HG02610 (cell line): ENCODE measurements around the gene LRRC46.

Experiments
- ATAC-seq: cut with Tn5 transposase; IDR thresholded peaks from one replicate; pipeline ENCODE4 v1.9.1; 2021; ENCODE audit warnings: mild to moderate bottlenecking, moderate library complexity; ENCODE audit not compliant: unreplicated experiment

LRRC46 gene

GRCh38 chr17:47850692-47851573, 19.5 kb downstream of the LRRC46 start, which contains the start of gene SP6:
SP6 (minus strand) TSS chr17:47851163; CDS start chr17:47848429, 2,734 bp downstream.
- ATAC-seq, result no peak

GRCh38 chr17:47851764-47852112, 20.3 kb downstream of the LRRC46 start:
- ATAC-seq, result no peak

GRCh38 chr17:47852113-47852949, 20.9 kb downstream of the LRRC46 start:
- no peak for ATAC-seq

- no peak for ATAC-seq
Observed at GRCh38 chr17:47853616-47854015, 22.1 kb downstream of the LRRC46 start.

- ATAC-seq, result no peak
Observed at GRCh38 chr17:47855737-47856136, 24.3 kb downstream of the LRRC46 start.

GRCh38 chr17:47856830-47857229, 25.4 kb downstream of the LRRC46 start:
- no peak for ATAC-seq

GRCh38 chr17:47857551-47858455, 26.3 kb downstream of the LRRC46 start:
- no peak for ATAC-seq

- ATAC-seq, result no peak
Observed at GRCh38 chr17:47860386-47860785, 28.9 kb downstream of the LRRC46 start.

- no peak for ATAC-seq
Observed at GRCh38 chr17:47862621-47863440, 31.4 kb downstream of the LRRC46 start.

GRCh38 chr17:47864791-47865216, 33.3 kb downstream of the LRRC46 start:
- no peak for ATAC-seq

- no peak for ATAC-seq
Observed at GRCh38 chr17:47866941-47867340, 35.5 kb downstream of the LRRC46 start.

GRCh38 chr17:47867813-47868533, 36.5 kb downstream of the LRRC46 start:
- ATAC-seq, result no peak

- no peak for ATAC-seq
Observed at GRCh38 chr17:47869114-47869513, 37.6 kb downstream of the LRRC46 start.

GRCh38 chr17:47870056-47870455, 38.6 kb downstream of the LRRC46 start:
- no peak for ATAC-seq

- ATAC-seq, result no peak
Observed at GRCh38 chr17:47871048-47871447, 39.6 kb downstream of the LRRC46 start.

GRCh38 chr17:47872019-47872650, 40.7 kb downstream of the LRRC46 start:
- ATAC-seq, result no peak

- no peak for ATAC-seq
Observed at GRCh38 chr17:47872651-47873161, 41.2 kb downstream of the LRRC46 start.
